Stimulated activated CD8-positive, alpha-beta memory T cell treated with anti-CD3 and anti-CD28 coated beads, Interleukin-4, amount 100 ng/mL, for 24 hours (primary cell): Measurements from ENCODE around the gene CAPN5.
"Not testable (repeated sequence)": the region's sequence is repeated elsewhere in the genome, so short reads cannot be mapped to it uniquely, and the experiment has no call there.

Experiments used
- DNase-seq: peaks from one replicate; pipeline ENCODE4 v3.0.0-alpha.2; 2020; ENCODE audit warnings: low read depth

Gene CAPN5

GRCh38 chr11:77083566-77084245 is 16.9 kb downstream of the CAPN5 start:
- no peak for DNase-seq

GRCh38 chr11:77084581-77085191 is 17.9 kb downstream of the CAPN5 start:
- no peak for DNase-seq

- DNase-seq, result no peak
Measured at GRCh38 chr11:77085652-77086051, 18.9 kb downstream of the CAPN5 start.

DNA sequence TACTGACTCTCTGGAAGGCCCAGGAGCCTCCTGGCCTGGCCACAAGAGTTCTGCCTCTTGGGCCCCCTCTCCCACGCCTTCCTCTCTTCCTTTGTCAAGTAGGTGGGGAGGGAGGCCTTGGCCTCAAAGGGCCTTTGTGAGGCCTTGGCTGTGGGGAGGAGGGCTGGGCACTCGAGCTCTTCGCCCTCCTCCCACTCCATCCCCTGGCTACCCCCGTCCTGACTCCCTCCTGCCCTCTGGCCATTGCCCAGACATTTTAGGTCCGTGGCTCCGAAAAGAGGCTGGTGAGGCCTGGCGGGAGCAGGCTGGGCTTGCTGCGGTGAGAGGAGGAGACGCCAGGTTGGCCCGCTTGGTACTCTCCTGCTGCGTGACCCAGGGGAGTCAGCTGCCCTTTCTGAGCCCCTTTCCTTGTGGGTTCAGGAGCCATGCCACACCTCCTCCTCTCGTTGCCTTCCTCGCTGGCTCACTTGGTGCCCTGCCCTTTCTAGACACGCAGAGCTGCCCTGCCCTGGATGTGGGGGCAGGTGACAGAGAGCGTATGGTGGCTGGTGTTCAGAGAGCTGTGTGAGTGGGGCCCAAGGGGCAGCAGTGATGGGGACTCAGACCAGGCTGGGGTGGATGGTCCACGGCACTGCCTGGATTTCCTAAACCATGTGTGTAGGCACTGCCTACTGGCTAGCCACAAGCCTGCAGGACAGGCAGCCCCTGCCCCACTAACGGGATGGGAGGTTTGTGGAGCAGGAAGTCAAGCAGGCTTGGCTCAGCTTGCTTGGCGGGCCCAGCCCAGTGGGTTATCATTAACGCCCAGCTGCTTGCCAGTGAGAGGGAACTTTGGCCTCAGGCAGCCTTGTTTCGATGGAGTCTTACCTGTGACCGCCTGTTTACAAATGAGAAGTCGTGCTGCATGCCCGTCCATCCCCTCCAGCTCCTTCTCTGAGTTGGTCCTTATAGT is 20.0 kb downstream of the CAPN5 start:
- DNase-seq, result no peak

- DNase-seq, result no peak
Measured at GRCh38 chr11:77087723-77088225, 21.0 kb downstream of the CAPN5 start.

- DNase-seq, result no peak
Measured at GRCh38 chr11:77088236-77089003, 21.6 kb downstream of the CAPN5 start.

DNA sequence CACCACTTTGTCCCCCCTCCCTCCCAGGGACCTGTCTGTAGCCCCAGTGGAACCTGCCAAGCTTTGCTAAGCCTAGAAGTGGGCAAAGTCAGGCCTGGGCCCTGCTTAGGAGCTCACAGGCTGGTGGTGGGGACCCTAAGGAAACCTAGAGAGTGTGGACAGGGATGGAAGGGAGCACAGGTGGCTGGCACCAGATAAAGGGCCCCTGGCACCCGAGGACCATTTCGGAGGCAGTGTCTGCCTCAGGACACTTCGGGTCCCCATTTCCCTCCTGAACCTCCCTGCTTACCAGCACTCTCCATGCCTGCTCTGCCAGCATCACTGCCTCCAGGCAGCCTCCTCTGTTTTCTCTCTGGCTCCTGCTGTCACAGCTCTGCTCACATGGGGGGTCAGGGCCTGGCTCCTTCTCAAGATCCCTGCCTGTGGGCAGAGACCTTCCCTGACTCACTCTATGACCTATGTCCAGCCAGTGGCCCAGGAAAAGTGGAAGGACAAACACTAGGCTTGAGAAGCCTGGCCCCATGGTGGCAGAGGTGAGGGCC is 22.3 kb downstream of the CAPN5 start:
- no peak for DNase-seq

- no peak for DNase-seq
Measured at GRCh38 chr11:77090046-77090372, 23.2 kb downstream of the CAPN5 start.

- no peak for DNase-seq
Measured at GRCh38 chr11:77090373-77091111, 23.8 kb downstream of the CAPN5 start.

DNA sequence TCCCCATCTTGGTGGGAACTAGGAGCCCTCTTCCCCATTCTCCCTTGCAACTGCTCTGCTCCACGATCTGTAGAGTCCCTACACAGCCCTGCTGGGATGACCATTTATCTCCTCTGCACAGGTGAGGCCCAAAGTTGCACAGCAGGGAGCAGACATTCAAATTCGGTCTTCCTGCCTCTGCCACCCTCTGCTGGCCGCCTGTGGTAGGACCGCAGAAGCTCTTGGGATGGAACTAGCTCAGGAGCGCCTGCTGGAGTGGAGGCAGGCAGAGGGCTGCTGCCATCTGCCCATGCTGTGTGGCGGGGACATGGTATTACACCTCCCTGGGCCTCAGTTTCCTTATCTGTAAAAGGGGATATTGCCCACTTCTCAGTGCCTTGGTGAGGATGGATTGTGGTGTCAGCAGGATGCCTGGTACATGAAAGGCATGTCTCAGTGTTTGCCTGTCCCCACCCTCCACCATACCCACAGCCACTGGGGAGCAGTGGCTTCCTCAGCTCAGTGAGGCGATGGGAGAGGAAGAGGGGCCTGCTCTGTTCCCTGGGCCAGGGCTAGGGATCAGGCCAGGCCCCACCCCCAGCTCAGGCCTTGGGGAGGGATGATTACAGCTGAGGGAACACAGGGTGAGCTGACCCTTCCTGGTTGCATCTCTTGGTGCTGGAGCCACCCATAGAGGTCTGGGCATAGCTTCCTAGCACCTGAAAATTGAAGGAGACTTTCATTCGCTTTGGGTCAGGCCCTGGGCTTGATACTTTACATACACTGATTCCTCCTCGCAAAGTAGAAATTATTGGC is 24.6 kb downstream of the CAPN5 start:
- DNase-seq, result peak; percentile 73

GRCh38 chr11:77092382-77092781 is 25.6 kb downstream of the CAPN5 start:
- no peak for DNase-seq

GRCh38 chr11:77093056-77093891 is 26.5 kb downstream of the CAPN5 start:
- DNase-seq, result no peak

GRCh38 chr11:77093987-77094840 is 27.4 kb downstream of the CAPN5 start:
- DNase-seq, result no peak

DNA sequence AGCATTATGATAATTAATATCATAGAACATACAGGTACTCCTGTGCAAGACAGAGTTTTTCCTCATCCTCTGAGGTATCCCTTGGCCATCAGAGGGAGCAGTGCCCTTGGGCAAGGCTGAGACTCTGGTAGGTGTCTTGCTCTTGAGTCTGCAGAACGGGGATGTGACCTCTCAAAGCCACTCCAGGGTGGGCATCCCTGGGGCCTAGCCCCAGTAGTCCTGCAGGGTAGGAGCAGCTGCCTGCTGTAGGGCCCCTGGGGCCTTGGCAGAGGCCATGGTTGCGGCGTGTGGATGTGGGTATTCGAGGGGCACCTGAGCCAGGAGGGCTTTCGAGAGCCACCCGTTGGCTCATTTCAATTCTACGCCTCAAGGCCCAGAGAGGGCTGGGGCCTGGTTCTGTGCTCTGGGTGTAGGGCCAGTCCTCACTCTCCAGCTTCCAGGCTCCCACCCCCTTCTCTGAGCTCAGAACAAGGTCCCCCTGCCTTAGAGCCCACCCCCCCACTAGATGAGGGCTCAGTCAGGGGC is 28.1 kb downstream of the CAPN5 start:
- no peak for DNase-seq

GRCh38 chr11:77095551-77096490 is 29.1 kb downstream of the CAPN5 start:
- no peak for DNase-seq

GRCh38 chr11:77096591-77097019 is 29.8 kb downstream of the CAPN5 start:
- no peak for DNase-seq

DNA sequence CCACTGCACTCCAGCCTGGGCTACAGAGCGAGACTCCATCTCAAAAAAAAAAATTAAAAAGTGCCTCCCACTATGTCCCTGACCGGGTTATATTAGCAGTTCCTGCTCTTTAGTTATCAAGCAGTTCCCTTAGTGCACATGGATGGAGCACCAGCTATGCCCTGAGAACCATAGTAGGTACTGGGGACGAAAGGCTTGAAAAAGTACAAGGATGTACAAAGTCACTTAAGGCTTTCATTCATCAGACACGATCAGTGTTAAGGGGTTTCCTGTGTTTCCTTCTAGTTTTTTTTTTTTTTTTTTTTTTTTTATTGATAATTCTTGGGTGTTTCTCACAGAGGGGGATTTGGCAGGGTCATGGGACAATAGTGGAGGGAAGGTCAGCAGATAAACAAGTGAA is 30.4 kb downstream of the CAPN5 start:
- not testable (repeated sequence) for DNase-seq
